Immature natural killer cell (primary cell): ENCODE measurements around the gene SNRNP27. TPM values are rescaled to one million over a fixed set of nuclear protein-coding genes. Genes with fewer than 3 reads are reported as not detected.
A peak's percentile ranks its signal among the peaks of the same experiment; 100 is the strongest.
"Not testable (repeated sequence)": the region's sequence is repeated elsewhere in the genome, so short reads cannot be mapped to it uniquely, and the experiment has no call there.

ENCODE experiments used
- DNase-seq, 3 donors: peaks; one replicate each; pipeline ENCODE4 v3.0.0; 2022; ENCODE audit warnings: mixed read lengths in 1 of 3
- H3K27ac Mint-ChIP-seq, 6 donors: one replicate each; pipeline ENCODE4 v1.8.0; 2020; ENCODE audit warnings: mixed read lengths in 6 of 6, mild to moderate bottlenecking in 5 of 6, inconsistent platforms in 4 of 6, moderate library complexity in 3 of 6
- H3K27me3 Mint-ChIP-seq, 3 donors: one replicate each; pipeline ENCODE4 v1.8.0; 2020 to 2021; ENCODE audit warnings: low read depth in 3 of 3, mild to moderate bottlenecking in 3 of 3, mixed read lengths in 3 of 3, moderate library complexity in 3 of 3, inconsistent platforms in 1 of 3
- H3K36me3 Mint-ChIP-seq, 3 donors: one replicate each; pipeline ENCODE4 v1.8.0; 2020; ENCODE audit warnings: mixed read lengths in 3 of 3, inconsistent platforms in 2 of 3, mild to moderate bottlenecking in 2 of 3
- H3K4me1 Mint-ChIP-seq, 2 donors: one replicate each; pipeline ENCODE4 v1.8.0; 2020; ENCODE audit warnings: inconsistent platforms in 2 of 2, mild to moderate bottlenecking in 2 of 2, mixed read lengths in 2 of 2, moderate library complexity in 1 of 2
- H3K4me3 Mint-ChIP-seq, 5 donors: one replicate each; pipeline ENCODE4 v1.8.0; 2020; ENCODE audit warnings: mild to moderate bottlenecking in 5 of 5, mixed read lengths in 5 of 5, inconsistent platforms in 3 of 5, moderate library complexity in 3 of 5
- H3K9me3 Mint-ChIP-seq, 6 donors: one replicate each; pipeline ENCODE4 v1.8.0; 2020; ENCODE audit warnings: mild to moderate bottlenecking in 6 of 6, mixed read lengths in 6 of 6, inconsistent platforms in 4 of 6, moderate library complexity in 3 of 6
- polyA plus RNA-seq, 3 donors: library from polyadenylated mRNA; unstranded; fragments of 300-500 nt; fragmentation: Illumina TruSeq; gene quantifications; one replicate each; pipeline ENCODE4 v1.2.3, GENCODE V29; 2021

SNRNP27 gene
- 10 to 100 TPM; 65.4 to 79.7 (median 78.8) TPM for polyA plus RNA-seq

- Mint-ChIP-seq H3K27me3 (peaks cover 1 to 6% (median 3%) of the 10 kb centered on the region in 3 donors), H3K4me3 (peak within 1 kb of the TSS; percentile 99 to 100 (median 100)), H3K27ac (peak within 1 kb of the TSS; percentile 91 to 99 (median 98)), H3K4me1 (peaks cover 35 to 51% of the 10 kb centered on the region in 2 donors), H3K36me3 (peaks cover 13 to 25% (median 13%) of the 10 kb centered on the region in 3 donors), H3K9me3 (no peaks in the 10 kb centered on the region)
- peak; percentile 69 to 82 (median 78) for DNase-seq
Observed at GRCh38 chr2:69893684-69894551, at the start of gene SNRNP27. Gene SNRNP27 (plus strand): TSS chr2:69893956. CDS start chr2:69893985, 29 bp downstream.

- no peaks in the 10 kb centered on the region for H3K9me3 Mint-ChIP-seq
- H3K27me3 Mint-ChIP-seq, result peaks cover 0 to 3% (median 0%) of the 10 kb centered on the region in 3 donors
- no peak for DNase-seq
- H3K27ac Mint-ChIP-seq, result no peak overlapping the region
- no peaks in the 10 kb centered on the region for H3K4me1 Mint-ChIP-seq
- H3K4me3 Mint-ChIP-seq, result no peak overlapping the region
- peaks cover 10 to 36% (median 28%) of the 10 kb centered on the region in 3 donors for H3K36me3 Mint-ChIP-seq
Observed at GRCh38 chr2:69843993-69844392, 49.8 kb upstream of the SNRNP27 start.

- Mint-ChIP-seq H3K4me1 (no peaks in the 10 kb centered on the region), H3K27me3 (peaks cover 0 to 3% (median 0%) of the 10 kb centered on the region in 3 donors), H3K4me3 (no peak overlapping the region), H3K9me3 (no peaks in the 10 kb centered on the region), H3K36me3 (peaks cover 5 to 30% (median 22%) of the 10 kb centered on the region in 3 donors), H3K27ac (no peak overlapping the region)
- no peak for DNase-seq
Observed at GRCh38 chr2:69844560-69844959, 49.2 kb upstream of the SNRNP27 start.

- H3K9me3 Mint-ChIP-seq, result no peaks in the 10 kb centered on the region
- no peaks in the 10 kb centered on the region for H3K4me1 Mint-ChIP-seq
- no peak overlapping the region for H3K27ac Mint-ChIP-seq
- no peak for DNase-seq
- peaks cover 4 to 35% (median 21%) of the 10 kb centered on the region in 3 donors for H3K36me3 Mint-ChIP-seq
- peaks cover 0 to 4% (median 0%) of the 10 kb centered on the region in 3 donors for H3K27me3 Mint-ChIP-seq
- no peak overlapping the region for H3K4me3 Mint-ChIP-seq
Observed at GRCh38 chr2:69846182-69847067, 47.3 kb upstream of the SNRNP27 start.

- no peak overlapping the region for H3K4me3 Mint-ChIP-seq
- DNase-seq, result no peak
- H3K27me3 Mint-ChIP-seq, result peaks cover 0 to 2% (median 0%) of the 10 kb centered on the region in 3 donors
- peaks cover 8 to 29% (median 20%) of the 10 kb centered on the region in 3 donors for H3K36me3 Mint-ChIP-seq
- no peaks in the 10 kb centered on the region for H3K9me3 Mint-ChIP-seq
- peak overlapping the region in 1 of 6 donors; percentile 5 for H3K27ac Mint-ChIP-seq
- no peaks in the 10 kb centered on the region for H3K4me1 Mint-ChIP-seq
Observed at GRCh38 chr2:69847068-69847828, 46.5 kb upstream of the SNRNP27 start.

- Mint-ChIP-seq H3K27me3 (peaks cover 0 to 2% (median 0%) of the 10 kb centered on the region in 3 donors), H3K27ac (peak overlapping the region in 3 of 6 donors; percentile 5 to 73 (median 42)), H3K4me3 (no peak overlapping the region)
Observed at GRCh38 chr2:69848186-69848790, 45.5 kb upstream of the SNRNP27 start.

GRCh38 chr2:69858261-69858660 lies 35.5 kb upstream of the SNRNP27 start:
- H3K9me3 Mint-ChIP-seq, result no peaks in the 10 kb centered on the region
- peaks cover 3 to 9% (median 6%) of the 10 kb centered on the region in 3 donors for H3K36me3 Mint-ChIP-seq
- H3K27ac Mint-ChIP-seq, result no peak overlapping the region
- DNase-seq, result no peak
- H3K4me3 Mint-ChIP-seq, result no peak overlapping the region
- no peaks in the 10 kb centered on the region for H3K27me3 Mint-ChIP-seq
- no peaks in the 10 kb centered on the region for H3K4me1 Mint-ChIP-seq

More at GRCh38 chr2:69848186-69848790, 45.5 kb upstream of the SNRNP27 start:
- Mint-ChIP-seq H3K36me3 (peaks cover 8 to 30% (median 20%) of the 10 kb centered on the region in 3 donors), H3K4me1 (no peaks in the 10 kb centered on the region), H3K9me3 (no peaks in the 10 kb centered on the region)
- no peak for DNase-seq

GRCh38 chr2:69863298-69863697 lies 30.5 kb upstream of the SNRNP27 start:
- no peak overlapping the region for H3K4me3 Mint-ChIP-seq
- peaks cover 16 to 28% (median 19%) of the 10 kb centered on the region in 3 donors for H3K36me3 Mint-ChIP-seq
- peaks cover 0 to 2% (median 0%) of the 10 kb centered on the region in 3 donors for H3K27me3 Mint-ChIP-seq
- H3K4me1 Mint-ChIP-seq, result no peaks in the 10 kb centered on the region
- DNase-seq, result no peak
- H3K27ac Mint-ChIP-seq, result no peak overlapping the region
- H3K9me3 Mint-ChIP-seq, result no peaks in the 10 kb centered on the region

- no peaks in the 10 kb centered on the region for H3K9me3 Mint-ChIP-seq
- DNase-seq, result no peak
- peaks cover 3 to 8% of the 10 kb centered on the region in 2 donors for H3K4me1 Mint-ChIP-seq
- H3K4me3 Mint-ChIP-seq, result no peak overlapping the region
- H3K27me3 Mint-ChIP-seq, result peaks cover 0 to 3% (median 1%) of the 10 kb centered on the region in 3 donors
- H3K27ac Mint-ChIP-seq, result no peak overlapping the region
- peaks cover 0 to 4% (median 0%) of the 10 kb centered on the region in 3 donors for H3K36me3 Mint-ChIP-seq
Observed at GRCh38 chr2:69888451-69888850, 5.3 kb upstream of the SNRNP27 start.

- no peak overlapping the region for H3K27ac Mint-ChIP-seq
Observed at GRCh38 chr2:69889302-69889701, 4.5 kb upstream of the SNRNP27 start.

GRCh38 chr2:69890881-69891280 lies 2.9 kb upstream of the SNRNP27 start:
- no peak for DNase-seq
- Mint-ChIP-seq H3K36me3 (peaks cover 0 to 7% (median 0%) of the 10 kb centered on the region in 3 donors), H3K4me1 (peaks cover 25 to 32% of the 10 kb centered on the region in 2 donors), H3K4me3 (no peak overlapping the region), H3K27ac (no peak overlapping the region), H3K9me3 (no peaks in the 10 kb centered on the region), H3K27me3 (peaks cover 1 to 6% (median 3%) of the 10 kb centered on the region in 3 donors)

More at GRCh38 chr2:69889302-69889701, 4.5 kb upstream of the SNRNP27 start:
- H3K27me3 Mint-ChIP-seq, result peaks cover 1 to 6% (median 3%) of the 10 kb centered on the region in 3 donors
- peaks cover 0 to 7% (median 0%) of the 10 kb centered on the region in 3 donors for H3K36me3 Mint-ChIP-seq
- no peak for DNase-seq
- peaks cover 11 to 17% of the 10 kb centered on the region in 2 donors for H3K4me1 Mint-ChIP-seq
- no peak overlapping the region for H3K4me3 Mint-ChIP-seq
- no peaks in the 10 kb centered on the region for H3K9me3 Mint-ChIP-seq

GRCh38 chr2:69892838-69893424 lies 825 bp upstream of the SNRNP27 start:
- Mint-ChIP-seq H3K4me3 (peak overlapping the region; percentile 99 to 100 (median 100)), H3K4me1 (peaks cover 35 to 49% of the 10 kb centered on the region in 2 donors), H3K36me3 (peaks cover 10 to 21% (median 10%) of the 10 kb centered on the region in 3 donors), H3K27ac (peak overlapping the region; percentile 91 to 99 (median 98))
- not testable (repeated sequence) for H3K9me3 Mint-ChIP-seq, H3K27me3 Mint-ChIP-seq, DNase-seq
